H1 (cell line): ENCODE measurements around the gene OTUD5. TPM values are rescaled to one million over a fixed set of nuclear protein-coding genes. Genes with fewer than 3 reads are reported as not detected.

ENCODE experiments used
- CHD2 ChIP-seq: IDR thresholded peaks from 2 replicates; pipeline ENCODE4 v1.6.1; 2012; ENCODE audit warnings: low read length, improper control_type of control experiment
- CREB1 ChIP-seq: IDR thresholded peaks from 2 replicates; pipeline ENCODE4 v1.6.1; 2012; ENCODE audit warnings: inconsistent platforms
- EGR1 ChIP-seq: IDR thresholded peaks from 2 replicates; pipeline ENCODE4 v1.6.1; 2011; ENCODE audit warnings: low read depth, low read length, borderline replicate concordance
- KDM5A ChIP-seq: fragments of 200-600 bp; IDR thresholded peaks from 2 replicates; pipeline ENCODE4 v1.7.1; 2012; ENCODE audit warnings: mild to moderate bottlenecking, low read length, inconsistent platforms, mixed read lengths
- POLR2AphosphoS5 ChIP-seq: IDR thresholded peaks from 2 replicates; pipeline ENCODE4 v1.6.1; 2011; ENCODE audit warnings: low read depth, low read length
- RAD21 ChIP-seq, 2 experiments: IDR thresholded peaks in 1 of 2; conservative IDR thresholded peaks in 1 of 2; 2 replicates each; pipeline ENCODE4 v1.6.1; 2011; ENCODE audit warnings: low read depth in 2 of 2, low read length in 2 of 2, improper control_type of control experiment in 1 of 2, inconsistent platforms in 1 of 2, mild to moderate bottlenecking in 1 of 2, moderate library complexity in 1 of 2
- SAP30 ChIP-seq: fragments of 300-600 bp; sonication (generic); IDR thresholded peaks from 2 replicates; pipeline ENCODE4 v1.7.1; 2012; ENCODE audit warnings: low read length, moderate library complexity, mild to moderate bottlenecking, inconsistent platforms; ENCODE audit not compliant: insufficient read depth, insufficient replicate concordance
- SIN3A ChIP-seq, 2 experiments: IDR thresholded peaks in 1 of 2; conservative IDR thresholded peaks in 1 of 2; 2 replicates each; pipeline ENCODE4 v1.6.1; 2011 to 2012; ENCODE audit warnings: low read length in 2 of 2, improper control_type of control experiment in 1 of 2, low read depth in 1 of 2, mild to moderate bottlenecking in 1 of 2
- SIRT6 ChIP-seq: IDR thresholded peaks from one replicate; pipeline ENCODE4 v1.7.1; 2012; ENCODE audit warnings: low read length, inconsistent platforms
- SIX5 ChIP-seq: IDR thresholded peaks from 2 replicates; pipeline ENCODE4 v1.6.1; 2011; ENCODE audit warnings: mild to moderate bottlenecking, low read depth, low read length
- SP4 ChIP-seq: IDR thresholded peaks from 2 replicates; pipeline ENCODE4 v1.6.1; 2012; ENCODE audit warnings: low read length, inconsistent platforms
- SRF ChIP-seq: IDR thresholded peaks from 2 replicates; pipeline ENCODE4 v1.6.1; 2011; ENCODE audit warnings: mild to moderate bottlenecking, low read depth, low read length, moderate library complexity
- TBP ChIP-seq: IDR thresholded peaks from 2 replicates; pipeline ENCODE4 v1.6.1; 2011; ENCODE audit warnings: low read depth, low read length, improper control_type of control experiment
- polyA plus RNA-seq, 7 experiments: library from polyadenylated mRNA; depleted of rRNA in 3 of 7; stranded (reverse) in 5 of 7; unstranded in 2 of 7; fragments of >200 nt in 5 of 7; fragments of 200-250 nt in 2 of 7; gene quantifications; 1 replicate in 5 of 7; 2 replicates in 1 of 7; 4 replicates in 1 of 7; pipeline versions ENCODE4 v1.2.1 to v1.2.3, GENCODE V29; 2011 to 2013; ENCODE audit warnings: missing spikeins in 2 of 7, mixed read lengths in 2 of 7
- total RNA-seq: library from RNA; stranded (reverse); fragmentation: NEBNext Ultra II Directional; extraction: Animal tissue kit (Norgen Biotek cat#: 25700); gene quantifications from 2 replicates; pipeline ENCODE4 v1.2.1, GENCODE V29; 2021

Gene OTUD5
- total and polyA plus RNA-seq, 2 of the 8 experiments (the other 6 are each of a cell fraction or from before 2014, with no cell fraction given): 46.3 to 53.5 TPM

GRCh38 chrX:48917139-48918001, 40.0 kb downstream of the OTUD5 start (continued):
- TF ChIP-seq SIX5 (no peak), POLR2AphosphoS5 (no peak), EGR1 (no peak), SIN3A (conservative IDR thresholded peaks at IDR 0.05 in 1 of 2, IDR thresholded peaks at IDR 0.05 in 1 of 2; ENCODE audit: low read depth in 1 of 2, low read length in 2 of 2) (peak; percentile 71 to 95; a peak in 2 of 4 replicates), RAD21 (IDR thresholded peaks at IDR 0.05 in 1 of 2, conservative IDR thresholded peaks at IDR 0.05 in 1 of 2; ENCODE audit: low read depth in 2 of 2, low read length in 2 of 2) (peak; percentile 40 to 54; a peak in 3 of 4 replicates), SIRT6 (no peak), SRF (no peak), SAP30 (peak; percentile 56), TBP (0 out of 2 replicates have a peak, but pooled peaks have one; percentile 30), KDM5A (no peak), SP4 (no peak), CREB1 (peak; percentile 30), CHD2 (no peak)
